MCF 10A (cell line): Measurements from ENCODE around the gene PFKFB2. TPM values are rescaled to one million over a fixed set of nuclear protein-coding genes. Genes with fewer than 3 reads are reported as not detected.

ENCODE experiments used
- BruUV-seq: library from RNA; stranded (reverse); fragments of 400-500 nt; replicated peaks from 2 replicates; lab custom pipeline; 2021; lab: Mats Ljungman, UMichigan
- CTCF ChIA-PET: fragments of 300-600 bp; sonication (Branson Sonifier 250); formaldehyde crosslinking; extraction: SDS; loops from one replicate; lab custom pipeline; 2021; ENCODE audit warnings: antibody characterized with exemption, inconsistent platforms; lab: Yijun Ruan, JAX
- POLR2A ChIA-PET: fragments of 300-600, 350-650 bp; sonication (Branson Sonifier 250); formaldehyde crosslinking; extraction: SDS; loops from one replicate; lab custom pipeline; 2020; ENCODE audit warnings: antibody characterized with exemption, inconsistent platforms; lab: Yijun Ruan, JAX
- DNase-seq: peaks from one replicate; pipeline ENCODE4 v3.0.0-alpha.2; 2018; ENCODE audit not compliant: unreplicated experiment
- H3K27ac Mint-ChIP-seq: one replicate; pipeline ENCODE4 v1.8.0; 2022; ENCODE audit warnings: mild to moderate bottlenecking, low read depth, mixed read lengths; ENCODE audit not compliant: unreplicated experiment
- H3K27me3 Mint-ChIP-seq: one replicate; pipeline ENCODE4 v1.8.0; 2022; ENCODE audit warnings: mixed read lengths; ENCODE audit not compliant: insufficient read depth, unreplicated experiment
- H3K36me3 Mint-ChIP-seq: one replicate; pipeline ENCODE4 v1.8.0; 2022; ENCODE audit warnings: mild to moderate bottlenecking, moderate library complexity, mixed read lengths; ENCODE audit not compliant: insufficient read depth, unreplicated experiment
- H3K4me1 Mint-ChIP-seq: one replicate; pipeline ENCODE4 v1.8.0; 2022; ENCODE audit warnings: mixed read lengths; ENCODE audit not compliant: insufficient read depth, unreplicated experiment
- H3K4me3 Mint-ChIP-seq: one replicate; pipeline ENCODE4 v1.8.0; 2022; ENCODE audit warnings: mild to moderate bottlenecking, moderate library complexity, mixed read lengths; ENCODE audit not compliant: unreplicated experiment
- H3K9me3 Mint-ChIP-seq: one replicate; pipeline ENCODE4 v1.8.0; 2022; ENCODE audit warnings: mixed read lengths; ENCODE audit not compliant: unreplicated experiment
- CTCF ChIP-seq: fragments of 200-600 bp; IDR thresholded peaks from one replicate; pipeline ENCODE4 v1.8.0; 2022; ENCODE audit warnings: antibody characterized with exemption, mild to moderate bottlenecking; ENCODE audit not compliant: unreplicated experiment
- intact Hi-C: fragments of 100-400 bp; cut with micrococcal nuclease; formaldehyde crosslinking; loops from 2 replicates; pipeline ENCODE4 v1.14.1; 2022
- total RNA-seq: library from RNA; stranded (reverse); gene quantifications from 2 replicates; pipeline ENCODE4 v1.2.3, GENCODE V29; 2022

PFKFB2 gene
- total RNA-seq, 1 experiment from 2014 or later, result 21.1 TPM

- H3K9me3 Mint-ChIP-seq, result peaks cover 7% of the 10 kb centered on the region
- no peaks in the 10 kb centered on the region for H3K27me3 Mint-ChIP-seq
- BruUV-seq, result TSS peak; percentile 93
- CTCF ChIA-PET, result interaction anchor here (0.6 to 11.4 kb wide), 15 partner anchors 7 to 494 kb away, joined by 3 to 280 read pairs (median 8); partner anchors contain the start of genes C1orf116 and EIF2D
- peak overlapping the region; percentile 89 for H3K27ac Mint-ChIP-seq
- POLR2A ChIA-PET, result interaction anchor here (0.8 to 26.6 kb wide), 17 partner anchors 8 to 395 kb away, joined by 3 to 936 read pairs (median 5); partner anchors contain the start of genes C1orf116, CD55, DYRK3 and EIF2D
- peak; percentile 54 for DNase-seq
- no peaks in the 10 kb centered on the region for H3K36me3 Mint-ChIP-seq
- peaks cover 49% of the 10 kb centered on the region for H3K4me1 Mint-ChIP-seq
- intact Hi-C loops, result loop anchor here (1.0 kb wide), 1 partner anchor 43 kb away; no protein-coding TSS in a partner anchor
- peak overlapping the region; percentile 7 for H3K4me3 Mint-ChIP-seq
- TF ChIP-seq CTCF, result no peak
These were observed 46.2 kb upstream of the PFKFB2 start for GRCh38 chr1:207006914-207007313.

- ChIA-PET CTCF (interaction anchor here (0.6 to 11.4 kb wide), 7 partner anchors 19 to 789 kb away, joined by 3 to 280 read pairs (median 8); partner anchors contain the start of genes C1orf116 and EIF2D), POLR2A (interaction anchor here (0.6 to 26.6 kb wide), 17 partner anchors 9 to 395 kb away, joined by 3 to 936 read pairs (median 4); partner anchors contain the start of genes C1orf116, CD55, DYRK3 and EIF2D)
- intact Hi-C loops, result loop anchor here (1.0 kb wide), 1 partner anchor 43 kb away; no protein-coding TSS in a partner anchor
- Mint-ChIP-seq H3K27me3 (no peaks in the 10 kb centered on the region), H3K27ac (peak overlapping the region; percentile 89), H3K9me3 (peaks cover 7% of the 10 kb centered on the region), H3K36me3 (no peaks in the 10 kb centered on the region), H3K4me1 (peaks cover 44% of the 10 kb centered on the region), H3K4me3 (peak overlapping the region; percentile 7)
- BruUV-seq, result TSS peak; percentile 59
- no peak for TF ChIP-seq CTCF
- peak; percentile 97 for DNase-seq
These were observed 45.6 kb upstream of the PFKFB2 start for GRCh38 chr1:207007352-207008033.

GRCh38 chr1:207009182-207009850 lies 43.8 kb upstream of the PFKFB2 start:
- H3K36me3 Mint-ChIP-seq, result no peaks in the 10 kb centered on the region
- H3K4me3 Mint-ChIP-seq, result no peak overlapping the region
- no peak for DNase-seq
- H3K4me1 Mint-ChIP-seq, result peaks cover 32% of the 10 kb centered on the region
- no peak for TF ChIP-seq CTCF
- ChIA-PET POLR2A (interaction anchor here (0.8 to 27.1 kb wide), 5 partner anchors 6 to 59 kb away, joined by 3 to 936 read pairs (median 6); partner anchors contain the start of gene C1orf116), CTCF (interaction anchor here (0.6 to 11.4 kb wide), 4 partner anchors 17 to 491 kb away, joined by 3 to 280 read pairs (median 3); partner anchors contain the start of gene C1orf116)
- H3K27ac Mint-ChIP-seq, result no peak overlapping the region
- intact Hi-C loops, result no loop called here
- no peaks in the 10 kb centered on the region for H3K27me3 Mint-ChIP-seq
- peaks cover 7% of the 10 kb centered on the region for H3K9me3 Mint-ChIP-seq
- BruUV-seq, result no TSS peak
